IMR-90 (cell line): ENCODE measurements around the gene FAM83G. TPM values are rescaled to one million over a fixed set of nuclear protein-coding genes. Genes with fewer than 3 reads are reported as not detected.
"Not testable (repeated sequence)": the region's sequence is repeated elsewhere in the genome, so short reads cannot be mapped to it uniquely, and the experiment has no call there.

ENCODE experiments used
- ATAC-seq: fragments of 200-7000 bp; cut with Tn5 transposase; 2 replicates; pipeline ENCODE4 v1.9.1; 2020; ENCODE audit warnings: low read depth, mild to moderate bottlenecking, moderate library complexity
- BruUV-seq: library from RNA; stranded (reverse); fragments of 400-500 nt; replicated peaks from 2 replicates; lab custom pipeline; 2021; lab: Mats Ljungman, UMichigan
- CTCF ChIA-PET: fragments of 300-600 bp; formaldehyde crosslinking; extraction: SDS; loops from one replicate; lab custom pipeline; 2021; ENCODE audit warnings: antibody characterized with exemption; lab: Yijun Ruan, JAX
- POLR2A ChIA-PET: fragments of 300-600 bp; sonication (Branson Sonifier 250); formaldehyde crosslinking; loops from one replicate; lab custom pipeline; 2022; ENCODE audit warnings: antibody characterized with exemption; ENCODE audit not compliant: unreplicated experiment; lab: Charles Lee
- DNase-seq: peaks from one replicate; pipeline ENCODE4 v3.0.0; 2013
- H2AFZ ChIP-seq: replicated peaks from 2 replicates; pipeline ENCODE3; 2013; ENCODE audit warnings: low read length, mild to moderate bottlenecking; ENCODE audit not compliant: poor library complexity
- H2AK5ac ChIP-seq: 2 replicates; pipeline ENCODE4 v1.6.1; 2013; ENCODE audit warnings: low read depth, low read length, inconsistent platforms
- H2AK9ac ChIP-seq: replicated peaks from 2 replicates; pipeline ENCODE3; 2013; ENCODE audit warnings: mild to moderate bottlenecking, low read depth, low read length, moderate library complexity; ENCODE audit not compliant: poor library complexity
- H2BK120ac ChIP-seq: 2 replicates; pipeline ENCODE4 v1.6.1; 2013; ENCODE audit warnings: low read depth, low read length, inconsistent platforms
- H2BK15ac ChIP-seq: 3 replicates; pipeline ENCODE4 v1.6.1; 2013; ENCODE audit warnings: low read depth, low read length, inconsistent platforms
- H2BK20ac ChIP-seq: 2 replicates; pipeline ENCODE4 v1.6.1; 2013; ENCODE audit warnings: low read depth, mild to moderate bottlenecking, inconsistent platforms, low read length, moderate library complexity
- H2BK5ac ChIP-seq: 2 replicates; pipeline ENCODE4 v1.6.1; 2013; ENCODE audit warnings: mild to moderate bottlenecking, low read depth, low read length, inconsistent platforms; ENCODE audit not compliant: poor library complexity, severe bottlenecking
- H3K14ac ChIP-seq: replicated peaks from 2 replicates; pipeline ENCODE4 v1.6.1; 2013; ENCODE audit warnings: low read depth, low read length, inconsistent platforms
- H3K18ac ChIP-seq: 2 replicates; pipeline ENCODE4 v1.6.1; 2013; ENCODE audit warnings: low read depth, low read length, control low read depth
- H3K23ac ChIP-seq: 2 replicates; pipeline ENCODE4 v1.6.1; 2013; ENCODE audit warnings: low read depth, low read length, inconsistent platforms
- H3K27ac ChIP-seq: 2 replicates; pipeline ENCODE4 v1.5.1; 2013; ENCODE audit warnings: mild to moderate bottlenecking, control low read depth, low read length; ENCODE audit not compliant: insufficient read depth
- H3K27me3 ChIP-seq: 2 replicates; pipeline ENCODE4 v1.6.1; 2013; ENCODE audit warnings: low read length; ENCODE audit not compliant: control insufficient read depth, insufficient read depth
- H3K36me3 ChIP-seq: 2 replicates; pipeline ENCODE4 v1.6.1; 2013; ENCODE audit warnings: low read length, mixed read lengths; ENCODE audit not compliant: control insufficient read depth, insufficient read depth
- H3K4ac ChIP-seq: 2 replicates; pipeline ENCODE4 v1.6.1; 2013; ENCODE audit warnings: low read depth, low read length, inconsistent platforms
- H3K4me1 ChIP-seq: 2 replicates; pipeline ENCODE4 v1.6.1; 2013; ENCODE audit warnings: low read length, mixed read lengths; ENCODE audit not compliant: control insufficient read depth, insufficient read depth
- H3K4me2 ChIP-seq: 2 replicates; pipeline ENCODE4 v1.6.1; 2013; ENCODE audit warnings: low read depth, mild to moderate bottlenecking, control low read depth, low read length, moderate library complexity
- H3K4me3 ChIP-seq: 2 replicates; pipeline ENCODE4 v1.5.1; 2013; ENCODE audit warnings: low read depth, mild to moderate bottlenecking, control low read depth, low read length, moderate library complexity; ENCODE audit not compliant: insufficient read depth
- H3K56ac ChIP-seq: 2 replicates; pipeline ENCODE4 v1.6.1; 2013; ENCODE audit warnings: low read length, inconsistent platforms; ENCODE audit not compliant: insufficient read depth; ENCODE audit errors: extremely low read depth
- H3K79me1 ChIP-seq, 2 experiments: 2 replicates each; pipeline ENCODE4 v1.6.1; 2013; ENCODE audit warnings: low read length in 2 of 2, inconsistent platforms in 1 of 2, low read depth in 1 of 2
- H3K9ac ChIP-seq: 2 replicates; pipeline ENCODE4 v1.6.1; 2013; ENCODE audit warnings: low read depth, low read length, control low read depth
- H3K9me1 ChIP-seq: 2 replicates; pipeline ENCODE4 v1.6.1; 2013; ENCODE audit warnings: low read length, inconsistent platforms; ENCODE audit not compliant: insufficient read depth
- H3K9me3 ChIP-seq: 2 replicates; pipeline ENCODE4 v1.6.1; 2013; ENCODE audit warnings: low read length; ENCODE audit not compliant: control insufficient read depth, insufficient read depth
- H4K20me1 ChIP-seq: 2 replicates; pipeline ENCODE4 v1.6.1; 2013; ENCODE audit warnings: low read length, inconsistent platforms; ENCODE audit not compliant: insufficient read depth
- H4K5ac ChIP-seq: 2 replicates; pipeline ENCODE4 v1.6.1; 2013; ENCODE audit warnings: mild to moderate bottlenecking, low read depth, low read length, control low read depth
- H4K8ac ChIP-seq, 2 experiments: 2 replicates each; pipeline ENCODE4 v1.6.1; 2013; ENCODE audit warnings: low read depth in 2 of 2, low read length in 2 of 2, control low read depth in 1 of 2, inconsistent platforms in 1 of 2
- H4K91ac ChIP-seq: 2 replicates; pipeline ENCODE4 v1.6.1; 2013; ENCODE audit warnings: low read depth, low read length, inconsistent platforms; ENCODE audit not compliant: insufficient read depth
- WGBS, 2 experiments: methylation state at CpG; one replicate each; pipeline versions ENCODE4 v1.1.5 to v1.1.7; 2013; ENCODE audit warnings: missing lambda C conversion rate in 2 of 2; ENCODE audit not compliant: insufficient read length in 1 of 2; ENCODE audit errors: extremely low coverage in 2 of 2; 5-methylcytosine and 5-hydroxymethylcytosine counted together
- dilution Hi-C: fragments of 300-500 bp; cut with HindIII; formaldehyde crosslinking; loops from one replicate; pipeline ENCODE4 v1.14.3; 2018; ENCODE audit warnings: low sequenced_read_pairs; ENCODE audit not compliant: unreplicated experiment
- in situ Hi-C: fragments of 300-500 bp; cut with MboI; formaldehyde crosslinking; loops from 3 replicates; pipeline ENCODE4 v1.14.3; 2019; ENCODE audit warnings: low sequenced_read_pairs, inconsistent platforms, mixed read lengths
- intact Hi-C: fragments of 100-400 bp; cut with micrococcal nuclease; formaldehyde crosslinking; loops from 2 replicates; pipeline ENCODE4 v1.10.0; 2022
- polyA plus RNA-seq, 3 experiments: library from polyadenylated mRNA; depleted of rRNA; stranded (reverse); fragments of >200 nt; gene quantifications; 2 replicates each; pipeline ENCODE4 v1.2.3, GENCODE V29; 2012; ENCODE audit warnings: low replicate concordance in 1 of 3
- total RNA-seq: library from RNA; depleted of rRNA; stranded (reverse); fragments of >200 nt; gene quantifications from 2 replicates; pipeline ENCODE4 v1.2.3, GENCODE V29; 2012

Gene FAM83G
- total and polyA plus RNA-seq, 2 of the 4 experiments (the other 2 are of a cell fraction), result 9.5 to 12.6 TPM

DNA sequence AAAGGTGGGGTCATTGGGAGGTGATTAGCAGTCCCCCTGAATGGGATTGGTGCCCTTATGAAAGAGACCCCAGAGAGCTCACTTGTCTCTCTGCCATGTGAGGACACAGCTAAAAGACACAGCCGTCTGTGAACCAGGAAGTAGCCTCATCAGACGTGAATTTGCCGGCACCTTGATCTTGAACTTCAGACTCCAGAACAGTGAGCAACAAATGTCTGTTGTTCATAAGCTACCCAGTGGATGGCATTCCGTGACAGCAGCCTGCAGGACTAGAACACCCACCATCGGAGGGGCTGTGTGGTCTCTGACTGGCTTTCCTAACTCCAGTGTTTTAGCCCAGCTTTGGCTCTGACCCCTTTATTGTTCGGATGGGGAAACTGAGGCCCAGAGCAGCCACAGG, 33.0 kb upstream of the FAM83G start:
- H3K18ac ChIP-seq, H3K4me3 ChIP-seq, BruUV-seq, H2BK120ac ChIP-seq, H3K4ac ChIP-seq, H3K27ac ChIP-seq, H3K79me1 ChIP-seq, H3K9me1 ChIP-seq, H3K4me1 ChIP-seq, H3K14ac ChIP-seq, H2AFZ ChIP-seq, H2AK9ac ChIP-seq, H2BK5ac ChIP-seq, ATAC-seq, H3K4me2 ChIP-seq, H4K8ac ChIP-seq, H4K20me1 ChIP-seq, DNase-seq, H3K9ac ChIP-seq, H3K27me3 ChIP-seq, H3K9me3 ChIP-seq, CTCF ChIA-PET, H4K5ac ChIP-seq, H3K56ac ChIP-seq, H2BK20ac ChIP-seq, H2BK15ac ChIP-seq, in situ Hi-C loops, H3K36me3 ChIP-seq, H2AK5ac ChIP-seq, POLR2A ChIA-PET, dilution Hi-C loops, H4K91ac ChIP-seq, intact Hi-C loops, H3K23ac ChIP-seq: not testable (repeated sequence)
- no CpG with 5 or more reads among the region's 6 CpGs for WGBS, 2 experiments

GRCh38 chr17:19036186-19036585, 31.6 kb upstream of the FAM83G start:
- H3K56ac ChIP-seq, H4K91ac ChIP-seq: not testable (repeated sequence)

More at GRCh38 chr17:19036186-19036585, 31.6 kb upstream of the FAM83G start:
- BruUV-seq, H4K5ac ChIP-seq, H2BK15ac ChIP-seq, H3K9me3 ChIP-seq, H3K79me1 ChIP-seq, ATAC-seq, H3K9ac ChIP-seq, DNase-seq, H3K4me3 ChIP-seq, in situ Hi-C loops, H4K20me1 ChIP-seq, H2BK20ac ChIP-seq, H3K4me2 ChIP-seq, dilution Hi-C loops, H3K4ac ChIP-seq, H2AK5ac ChIP-seq, H4K8ac ChIP-seq, H2BK5ac ChIP-seq, H3K9me1 ChIP-seq, H3K23ac ChIP-seq, H2BK120ac ChIP-seq, CTCF ChIA-PET, H3K27ac ChIP-seq, POLR2A ChIA-PET, H3K36me3 ChIP-seq, H3K4me1 ChIP-seq, H2AK9ac ChIP-seq, H3K18ac ChIP-seq, intact Hi-C loops, H3K14ac ChIP-seq, H2AFZ ChIP-seq, H3K27me3 ChIP-seq: not testable (repeated sequence)
- no CpG with 5 or more reads among the region's 6 CpGs for WGBS, 2 experiments
